Osteoblast (primary cell): ENCODE results near the gene MYL5. TPM values are rescaled to one million over a fixed set of nuclear protein-coding genes. Genes with fewer than 3 reads are reported as not detected.
"Not testable (repeated sequence)": the region's sequence is repeated elsewhere in the genome, so short reads cannot be mapped to it uniquely, and the experiment has no call there.

Source experiments
- DNase-seq: peaks from one replicate; pipeline ENCODE4 v3.0.0; 2011; ENCODE audit warnings: low spot score, mixed read lengths; ENCODE audit not compliant: insufficient read length; ENCODE audit errors: missing footprints
- H2AFZ ChIP-seq: 2 replicates; pipeline ENCODE4 v1.6.0; 2011; ENCODE audit warnings: mild to moderate bottlenecking, low read length
- H3K27ac ChIP-seq: 2 replicates; pipeline ENCODE4 v1.5.1; 2011; ENCODE audit warnings: mild to moderate bottlenecking, low read depth, low read length, moderate library complexity
- H3K27me3 ChIP-seq: 2 replicates; pipeline ENCODE4 v1.6.0; 2012; ENCODE audit warnings: mild to moderate bottlenecking, control low read depth, inconsistent platforms, low read length, moderate library complexity; ENCODE audit not compliant: insufficient read depth
- H3K36me3 ChIP-seq: 2 replicates; pipeline ENCODE4 v1.5.1; 2011; ENCODE audit warnings: mild to moderate bottlenecking, low read length, control low read depth, moderate library complexity; ENCODE audit not compliant: insufficient read depth
- H3K4me1 ChIP-seq: 2 replicates; pipeline ENCODE4 v1.5.1; 2011; ENCODE audit warnings: mild to moderate bottlenecking, low read length, control low read depth, moderate library complexity; ENCODE audit not compliant: insufficient read depth
- H3K4me2 ChIP-seq: 2 replicates; pipeline ENCODE4 v1.6.0; 2011; ENCODE audit warnings: mild to moderate bottlenecking, low read length; ENCODE audit not compliant: insufficient read depth
- H3K4me3 ChIP-seq: fragments of 200-600 bp; sonication (generic); 3 replicates; pipeline ENCODE4 v1.5.1; 2012; ENCODE audit warnings: mild to moderate bottlenecking, low read length, inconsistent platforms; ENCODE audit not compliant: insufficient read depth
- H3K79me2 ChIP-seq: 2 replicates; pipeline ENCODE4 v1.6.0; 2012; ENCODE audit warnings: mild to moderate bottlenecking, low read length, control low read depth, inconsistent platforms; ENCODE audit not compliant: insufficient read depth
- H3K9me3 ChIP-seq: 2 replicates; pipeline ENCODE4 v1.5.1; 2011; ENCODE audit warnings: low read depth, low read length, control low read depth
- H4K20me1 ChIP-seq: 2 replicates; pipeline ENCODE4 v1.6.0; 2012; ENCODE audit warnings: mild to moderate bottlenecking, low read length, control low read depth; ENCODE audit not compliant: insufficient read depth
- total RNA-seq: library from RNA; depleted of rRNA; stranded (reverse); fragments of >200 nt; gene quantifications from 2 replicates; pipeline ENCODE4 v1.2.3, GENCODE V29; 2012
- TF ChIP-seq, protein P1 (sequence below): IDR thresholded peaks from 2 replicates; pipeline ENCODE4 v1.5.1; 2011; ENCODE audit warnings: mild to moderate bottlenecking, low read depth, low read length, moderate library complexity; ENCODE audit errors: extremely low read depth

The MYL5 gene
- total RNA-seq, 1 donor = 22.8 TPM

DNA sequence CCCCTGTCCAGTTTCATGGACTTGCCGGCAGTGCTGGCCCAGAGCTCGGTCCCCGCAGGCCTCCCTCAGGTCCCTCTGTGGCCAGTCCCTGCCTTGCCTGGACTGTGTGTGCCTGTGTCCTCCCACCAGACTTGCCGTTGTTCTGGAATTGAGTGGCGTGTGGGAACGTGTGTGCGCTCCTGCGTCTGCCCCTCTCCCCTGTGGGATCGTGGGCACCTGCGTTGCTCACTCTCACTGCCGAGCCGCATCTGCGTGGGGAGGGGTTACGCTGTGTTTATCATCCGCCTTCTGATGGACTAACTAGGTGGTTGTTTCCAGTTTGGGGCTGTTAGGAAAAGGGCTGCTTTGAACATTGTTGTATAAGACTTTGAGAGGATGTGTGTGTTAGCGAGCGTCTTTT, 52.5 kb downstream of the MYL5 start:
- Histone ChIP-seq H3K27me3 (no peaks in the 10 kb centered on the region), H4K20me1 (peaks cover 55% of the 10 kb centered on the region), H3K79me2 (peaks cover 76% of the 10 kb centered on the region), H3K9me3 (no peaks in the 10 kb centered on the region), H3K4me1 (peaks cover 25% of the 10 kb centered on the region), H3K36me3 (peaks cover 11% of the 10 kb centered on the region), H2AFZ (no peak overlapping the region), H3K27ac (peak overlapping the region; percentile 78), H3K4me3 (peak overlapping the region; percentile 16), H3K4me2 (peak overlapping the region; percentile 51)
- no peak for DNase-seq
- TF ChIP-seq, protein P1, sequence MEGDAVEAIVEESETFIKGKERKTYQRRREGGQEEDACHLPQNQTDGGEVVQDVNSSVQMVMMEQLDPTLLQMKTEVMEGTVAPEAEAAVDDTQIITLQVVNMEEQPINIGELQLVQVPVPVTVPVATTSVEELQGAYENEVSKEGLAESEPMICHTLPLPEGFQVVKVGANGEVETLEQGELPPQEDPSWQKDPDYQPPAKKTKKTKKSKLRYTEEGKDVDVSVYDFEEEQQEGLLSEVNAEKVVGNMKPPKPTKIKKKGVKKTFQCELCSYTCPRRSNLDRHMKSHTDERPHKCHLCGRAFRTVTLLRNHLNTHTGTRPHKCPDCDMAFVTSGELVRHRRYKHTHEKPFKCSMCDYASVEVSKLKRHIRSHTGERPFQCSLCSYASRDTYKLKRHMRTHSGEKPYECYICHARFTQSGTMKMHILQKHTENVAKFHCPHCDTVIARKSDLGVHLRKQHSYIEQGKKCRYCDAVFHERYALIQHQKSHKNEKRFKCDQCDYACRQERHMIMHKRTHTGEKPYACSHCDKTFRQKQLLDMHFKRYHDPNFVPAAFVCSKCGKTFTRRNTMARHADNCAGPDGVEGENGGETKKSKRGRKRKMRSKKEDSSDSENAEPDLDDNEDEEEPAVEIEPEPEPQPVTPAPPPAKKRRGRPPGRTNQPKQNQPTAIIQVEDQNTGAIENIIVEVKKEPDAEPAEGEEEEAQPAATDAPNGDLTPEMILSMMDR = no peak

DNA sequence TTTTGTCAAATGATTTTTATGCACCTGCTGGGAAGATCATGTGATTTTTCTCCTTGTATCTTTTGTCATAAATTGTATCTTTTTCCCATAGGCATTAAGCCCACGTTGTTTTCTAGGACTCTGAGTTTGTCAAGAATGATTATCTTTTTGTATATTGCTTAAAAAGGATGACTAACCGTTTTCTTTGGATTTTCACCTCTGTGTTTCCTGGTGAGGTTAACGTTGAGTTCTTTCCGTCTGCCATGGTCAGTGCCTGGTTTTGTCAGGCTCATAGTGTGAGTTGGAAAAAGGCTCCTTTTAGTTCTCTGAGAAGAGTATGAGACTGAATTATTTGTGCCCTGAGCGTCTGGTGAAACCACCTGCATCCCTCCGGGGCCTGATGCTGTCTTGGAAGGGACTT, 53.2 kb downstream of the MYL5 start:
- peak; percentile 82 for DNase-seq
- H3K27ac ChIP-seq = peak overlapping the region; percentile 46
- H3K79me2 ChIP-seq = peaks cover 71% of the 10 kb centered on the region
- H3K4me2 ChIP-seq = no peak overlapping the region
- no peaks in the 10 kb centered on the region for H3K27me3 ChIP-seq
- H3K4me3 ChIP-seq = no peak overlapping the region
- peaks cover 14% of the 10 kb centered on the region for H3K36me3 ChIP-seq
- peaks cover 25% of the 10 kb centered on the region for H3K4me1 ChIP-seq
- TF ChIP-seq, protein P1 = no peak
- H2AFZ ChIP-seq = no peak overlapping the region
- H3K9me3 ChIP-seq = no peaks in the 10 kb centered on the region
- H4K20me1 ChIP-seq = peaks cover 55% of the 10 kb centered on the region

DNA sequence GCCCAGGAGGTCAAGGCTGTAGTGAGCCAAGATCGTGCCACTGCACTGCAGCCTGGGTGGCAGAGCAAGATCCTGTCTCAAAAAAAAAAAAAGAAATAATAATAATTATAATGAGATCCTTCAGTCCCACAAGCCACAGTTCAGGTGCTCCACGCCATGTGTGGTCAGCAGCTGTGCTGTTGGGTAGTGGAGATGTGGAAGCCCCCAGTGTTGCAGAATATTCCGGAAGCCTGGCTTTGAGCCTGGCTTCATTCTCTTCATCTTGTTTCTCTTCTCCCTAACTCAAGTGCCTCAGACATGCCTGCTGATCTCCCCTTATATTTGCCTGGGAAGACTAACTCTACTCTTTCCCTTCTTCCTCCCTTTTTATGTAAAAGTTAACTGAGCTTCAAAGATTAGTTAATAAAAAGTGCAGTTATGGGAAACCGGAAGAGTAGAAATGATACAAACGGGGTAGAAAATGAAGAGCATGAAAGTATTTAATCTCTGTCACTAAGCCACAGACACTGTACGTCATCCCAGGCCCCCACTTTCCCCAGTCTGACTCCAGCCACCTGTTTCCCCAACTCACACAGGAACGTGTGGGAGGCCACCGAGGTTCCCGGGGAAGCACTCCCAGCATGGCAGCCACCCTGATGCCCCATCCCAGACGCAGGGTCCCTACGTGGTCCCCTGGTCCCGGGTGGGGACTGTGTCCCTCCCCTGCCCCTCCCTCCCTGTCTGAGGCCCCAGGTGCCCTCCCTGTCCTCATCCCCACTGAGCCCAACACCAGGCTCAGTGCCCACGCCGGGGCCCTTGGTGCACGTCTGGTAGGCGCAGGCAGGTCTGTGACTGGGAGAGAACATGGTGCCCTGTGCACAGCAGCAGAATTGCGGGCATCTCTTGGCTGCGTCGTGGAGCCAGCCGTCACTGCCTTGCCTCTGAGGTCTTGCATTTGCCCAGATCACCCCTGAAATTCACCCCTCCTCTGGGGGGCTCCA, 55.3 kb downstream of the MYL5 start:
- H3K27me3 ChIP-seq = no peaks in the 10 kb centered on the region
- peaks cover 53% of the 10 kb centered on the region for H3K79me2 ChIP-seq
- H3K4me3 ChIP-seq = no peak overlapping the region
- H3K4me2 ChIP-seq = no peak overlapping the region
- no peak overlapping the region for H2AFZ ChIP-seq
- no peaks in the 10 kb centered on the region for H3K9me3 ChIP-seq
- TF ChIP-seq, protein P1 = no peak
- peaks cover 27% of the 10 kb centered on the region for H3K36me3 ChIP-seq
- H4K20me1 ChIP-seq = peaks cover 44% of the 10 kb centered on the region
- no peak overlapping the region for H3K27ac ChIP-seq
- no peak for DNase-seq
- peaks cover 25% of the 10 kb centered on the region for H3K4me1 ChIP-seq

DNA sequence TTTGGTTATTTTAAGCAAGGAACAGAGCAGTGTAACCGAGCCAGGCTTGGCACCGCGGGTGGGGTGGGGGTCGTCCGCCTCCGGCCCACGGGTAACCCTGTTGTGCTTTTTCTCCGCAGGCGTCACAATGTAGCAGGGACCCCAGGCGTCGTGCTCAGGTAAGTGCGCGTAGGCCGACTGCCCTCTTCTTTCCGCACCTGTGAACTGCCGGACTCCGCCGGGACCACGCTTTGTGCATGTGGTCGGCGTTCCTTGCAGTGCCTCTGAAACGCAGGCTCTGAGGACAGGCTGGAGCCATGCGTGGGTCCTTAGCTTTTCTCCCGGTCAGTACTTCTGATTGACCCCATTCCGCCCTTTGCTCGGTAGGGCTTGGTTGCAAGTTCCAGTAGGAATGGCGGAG, 56.2 kb downstream of the MYL5 start:
- TF ChIP-seq, protein P1 = no peak
- H2AFZ ChIP-seq = no peak overlapping the region
- no peak for DNase-seq
- peaks cover 36% of the 10 kb centered on the region for H3K36me3 ChIP-seq
- H3K27me3 ChIP-seq = no peaks in the 10 kb centered on the region
- H3K27ac ChIP-seq = no peak overlapping the region
- no peaks in the 10 kb centered on the region for H3K9me3 ChIP-seq
- H3K4me3 ChIP-seq = no peak overlapping the region
- H4K20me1 ChIP-seq = peaks cover 42% of the 10 kb centered on the region
- H3K4me2 ChIP-seq = no peak overlapping the region
- peaks cover 45% of the 10 kb centered on the region for H3K79me2 ChIP-seq
- peaks cover 25% of the 10 kb centered on the region for H3K4me1 ChIP-seq

DNA sequence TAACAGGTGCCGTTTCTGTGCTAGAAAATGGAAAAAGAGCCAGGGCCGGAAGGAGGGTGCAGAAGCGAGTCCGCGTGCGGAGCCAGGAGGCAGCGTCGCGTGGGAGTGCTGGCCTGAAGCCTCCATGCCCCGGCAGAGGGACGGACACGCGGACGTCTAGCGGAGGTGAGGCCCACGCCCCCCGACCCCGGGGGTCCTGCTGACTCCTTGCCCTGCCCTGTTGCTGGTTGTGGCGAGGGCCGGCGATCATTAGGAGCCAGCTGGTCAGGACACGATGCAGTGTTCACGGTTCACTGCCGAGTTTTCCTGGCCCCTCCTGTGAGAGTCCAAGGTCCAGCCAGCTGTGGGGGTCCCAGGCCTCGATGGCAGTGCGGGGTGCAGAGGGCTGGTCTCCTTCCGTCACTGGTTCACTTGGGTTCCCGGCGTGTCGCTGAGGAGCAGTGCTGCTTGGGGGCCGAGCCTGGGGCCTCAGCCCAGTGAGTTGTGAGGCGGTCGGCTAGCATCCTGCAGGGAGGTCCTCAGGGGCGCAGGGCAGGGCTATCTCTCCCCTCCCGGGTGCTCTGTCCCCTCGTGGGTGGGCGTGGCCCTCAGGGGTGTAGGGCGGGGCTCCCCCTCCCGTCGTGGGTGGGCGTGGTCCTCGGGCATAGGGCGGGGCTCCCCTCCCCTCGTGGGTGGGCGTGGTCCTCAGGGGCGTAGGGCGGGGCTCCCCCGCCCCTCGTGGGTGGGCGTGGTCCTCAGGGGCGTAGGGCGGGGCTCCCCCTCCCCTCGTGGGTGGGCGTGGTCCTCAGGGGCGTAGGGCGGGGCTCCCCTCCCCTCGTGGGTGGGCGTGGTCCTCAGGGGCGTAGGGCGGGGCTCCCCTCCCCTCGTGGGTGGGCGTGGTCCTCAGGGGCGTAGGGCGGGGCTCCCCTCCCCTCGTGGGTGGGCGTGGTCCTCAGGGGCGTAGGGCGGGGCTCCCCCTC, 56.9 kb downstream of the MYL5 start:
- peaks cover 18% of the 10 kb centered on the region for H3K4me1 ChIP-seq
- not testable (repeated sequence) for H3K9me3 ChIP-seq, H2AFZ ChIP-seq, H3K27ac ChIP-seq, H3K27me3 ChIP-seq, H3K4me3 ChIP-seq, DNase-seq, H3K4me2 ChIP-seq
- H3K36me3 ChIP-seq = peaks cover 37% of the 10 kb centered on the region
- H4K20me1 ChIP-seq = peaks cover 36% of the 10 kb centered on the region
- peaks cover 38% of the 10 kb centered on the region for H3K79me2 ChIP-seq
